Left forelimb (tissue), 1 donor: ENCODE data around the gene C18orf63.

Experiments
- DNase-seq: peaks from one replicate; pipeline ENCODE4 v3.0.0-alpha.2; 2018; ENCODE audit warnings: low spot score

C18orf63 gene

GRCh38 chr18:74328206-74328605 lies 12.6 kb downstream of the C18orf63 start:
- no peak for DNase-seq

GRCh38 chr18:74329688-74330205 lies 14.1 kb downstream of the C18orf63 start:
- DNase-seq = no peak

- DNase-seq = no peak
These were observed 15.8 kb downstream of the C18orf63 start for GRCh38 chr18:74331404-74331803.

DNA sequence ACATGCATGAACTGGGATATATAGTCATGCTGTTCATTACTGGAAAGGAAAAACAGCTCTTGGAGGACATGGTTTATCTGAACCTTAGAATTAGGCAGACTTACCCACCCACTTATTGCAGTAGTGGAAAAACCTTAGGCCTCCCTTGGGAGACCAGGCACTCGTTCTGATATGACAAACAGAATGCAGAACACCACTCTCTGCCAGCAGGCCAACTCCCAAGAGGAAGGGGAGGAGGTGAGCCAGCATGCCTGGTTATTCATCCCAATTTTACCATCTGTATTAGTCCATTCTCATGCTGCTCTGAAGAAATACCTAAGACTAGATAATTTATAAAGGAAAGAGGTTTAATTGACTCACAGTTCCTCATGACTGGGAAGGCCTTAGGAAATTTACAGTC lies 17.5 kb downstream of the C18orf63 start:
- no peak for DNase-seq

DNA sequence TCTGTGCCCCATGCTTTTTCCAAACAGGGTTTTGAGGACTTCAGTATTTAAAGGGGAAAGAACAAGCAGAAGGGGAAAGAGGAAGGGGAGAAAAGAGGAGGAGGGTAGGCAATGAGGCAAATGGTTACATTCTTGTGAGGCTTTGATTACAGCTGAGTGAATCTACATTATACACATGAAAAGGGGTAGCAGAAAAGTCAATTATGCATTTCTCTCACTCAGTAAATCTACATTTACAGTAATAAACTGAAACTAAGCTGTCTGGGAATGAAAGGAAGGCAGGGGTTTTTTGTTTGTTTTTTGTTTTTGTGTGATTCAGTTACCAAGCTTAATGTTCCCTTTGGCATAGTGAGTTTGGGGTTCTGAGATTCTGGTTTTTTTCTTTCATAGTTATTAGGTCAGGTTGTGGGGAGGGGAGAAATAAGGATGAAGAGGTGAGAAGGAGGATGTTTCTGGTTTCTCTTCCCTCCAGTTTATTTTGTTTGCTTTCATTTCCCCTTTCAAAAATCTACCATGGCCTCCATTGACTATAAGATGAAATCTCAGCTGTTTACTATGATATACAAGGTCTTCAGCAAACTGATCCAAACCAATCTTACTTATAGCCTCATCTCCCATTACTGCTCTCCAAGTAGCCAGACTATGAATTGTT lies 18.7 kb downstream of the C18orf63 start:
- DNase-seq = no peak

DNA sequence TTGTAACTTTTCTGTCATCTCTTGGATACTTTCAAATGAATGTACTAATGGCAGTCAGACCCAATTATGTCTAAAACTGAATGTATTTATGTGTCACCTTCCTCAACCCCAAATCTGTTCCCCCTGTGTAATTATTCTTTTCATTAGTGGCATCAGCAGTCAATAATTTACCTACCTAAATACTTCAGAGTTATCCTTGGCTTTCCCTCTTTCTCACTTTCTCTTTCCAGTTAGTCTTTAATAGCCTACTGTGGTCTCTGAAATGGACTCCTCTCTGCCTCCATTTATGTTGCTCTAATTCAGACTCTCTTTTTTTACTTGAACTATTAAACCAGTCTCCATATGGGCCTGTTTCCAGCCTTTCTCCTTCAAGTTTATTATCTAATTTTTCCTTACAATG lies 21.0 kb downstream of the C18orf63 start:
- DNase-seq = no peak

DNA sequence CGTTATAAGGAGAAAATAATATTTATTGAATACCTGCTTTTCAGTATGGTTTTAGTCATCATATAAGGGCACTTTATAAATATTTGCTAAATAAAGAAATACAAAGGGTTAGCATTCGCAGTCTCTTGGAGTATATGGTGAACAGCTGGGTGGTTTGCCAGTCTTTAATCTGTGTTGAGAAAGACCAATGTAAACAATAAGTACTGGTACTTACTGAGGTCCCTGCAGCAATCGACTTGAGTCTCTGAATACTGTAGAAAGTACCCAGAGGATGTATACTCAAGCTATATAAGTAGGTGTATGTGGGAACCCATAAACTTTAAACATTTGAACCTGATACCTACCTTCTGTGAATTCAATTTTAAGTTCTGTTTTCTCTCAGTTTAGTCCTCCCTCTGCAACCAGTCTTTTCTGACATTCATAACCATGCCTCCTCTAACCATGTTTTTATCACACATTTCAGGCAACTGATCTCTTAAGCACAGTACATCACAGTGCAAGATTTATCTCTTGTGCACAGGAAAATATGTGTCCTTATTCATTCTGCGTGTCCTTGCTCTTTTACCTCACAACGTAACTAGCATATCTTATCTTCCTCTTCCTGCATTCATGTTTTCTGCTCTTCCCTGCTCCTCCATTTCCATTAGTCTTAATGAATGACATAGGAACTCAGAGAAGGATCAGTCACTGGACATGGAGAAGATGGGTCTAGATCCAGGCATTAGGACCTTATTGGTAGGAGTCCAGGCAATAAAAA lies 21.7 kb downstream of the C18orf63 start:
- DNase-seq = no peak

DNA sequence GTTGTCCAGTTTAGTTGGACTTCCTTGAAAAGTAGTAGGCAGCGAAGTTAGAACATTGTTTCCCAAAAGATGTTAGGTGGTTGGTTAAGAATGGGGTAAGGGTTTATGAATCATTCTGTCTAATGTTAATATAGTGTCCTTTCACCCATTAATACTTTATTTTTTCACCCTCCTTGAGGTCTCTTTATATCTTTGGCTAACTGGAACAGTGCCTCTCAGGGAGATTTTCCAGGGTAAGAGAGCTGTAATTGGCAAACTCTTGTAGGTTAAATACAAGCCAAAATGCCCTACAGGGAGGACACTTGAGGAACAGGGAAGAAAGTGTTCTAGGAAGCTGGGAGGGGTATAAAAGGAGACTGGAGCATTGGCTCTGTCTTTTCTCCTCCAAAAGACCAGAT lies 22.3 kb downstream of the C18orf63 start:
- DNase-seq = no peak

- DNase-seq = no peak
These were observed 26.9 kb downstream of the C18orf63 start for GRCh38 chr18:74342416-74343043.

DNA sequence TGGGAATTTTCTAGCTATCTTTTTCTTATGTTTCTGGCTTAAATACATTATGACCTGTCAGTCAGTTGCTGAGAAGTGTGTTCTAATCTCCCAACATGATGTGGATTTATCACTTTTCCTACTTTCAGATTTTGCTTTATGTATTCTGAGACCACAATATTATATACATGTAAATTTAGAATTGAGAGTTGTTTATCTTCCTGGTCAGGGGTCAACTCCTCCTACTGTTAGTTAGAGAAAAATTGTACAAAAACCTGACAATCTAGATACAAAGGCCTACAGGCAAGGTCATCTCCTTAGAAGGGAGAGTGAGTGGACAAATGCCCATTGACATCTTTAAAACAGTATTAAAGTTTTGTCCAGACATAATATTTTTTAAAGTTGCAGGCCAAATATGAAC lies 30.6 kb downstream of the C18orf63 start:
- no peak for DNase-seq

- DNase-seq = no peak
These were observed 32.9 kb downstream of the C18orf63 start for GRCh38 chr18:74348581-74348980.

DNA sequence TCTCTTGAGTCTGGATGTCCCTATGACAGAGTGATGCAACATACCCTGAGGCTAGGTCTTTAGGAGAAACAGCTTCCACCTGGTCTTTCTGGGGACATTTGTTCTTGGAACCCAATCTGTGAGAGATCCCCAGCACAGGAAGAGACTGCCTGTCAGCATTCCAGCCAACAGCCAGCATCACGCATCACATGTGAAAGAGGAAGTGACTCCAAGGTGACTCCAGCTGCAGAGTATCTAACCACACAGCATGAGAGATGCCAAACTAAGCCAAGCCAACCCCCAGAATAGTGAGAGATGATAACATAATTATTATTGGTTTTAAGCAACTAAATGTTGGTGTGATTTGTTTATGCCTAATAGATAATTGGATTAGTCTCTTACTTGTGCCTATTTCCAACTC lies 35.7 kb downstream of the C18orf63 start:
- DNase-seq = no peak

- DNase-seq = peak; percentile 66
These were observed 37.6 kb downstream of the C18orf63 start for GRCh38 chr18:74353169-74353775.

GRCh38 chr18:74356959-74357358 lies 41.3 kb downstream of the C18orf63 start:
- DNase-seq = no peak

- DNase-seq = no peak
These were observed 45.4 kb downstream of the C18orf63 start for GRCh38 chr18:74360852-74361655.

DNA sequence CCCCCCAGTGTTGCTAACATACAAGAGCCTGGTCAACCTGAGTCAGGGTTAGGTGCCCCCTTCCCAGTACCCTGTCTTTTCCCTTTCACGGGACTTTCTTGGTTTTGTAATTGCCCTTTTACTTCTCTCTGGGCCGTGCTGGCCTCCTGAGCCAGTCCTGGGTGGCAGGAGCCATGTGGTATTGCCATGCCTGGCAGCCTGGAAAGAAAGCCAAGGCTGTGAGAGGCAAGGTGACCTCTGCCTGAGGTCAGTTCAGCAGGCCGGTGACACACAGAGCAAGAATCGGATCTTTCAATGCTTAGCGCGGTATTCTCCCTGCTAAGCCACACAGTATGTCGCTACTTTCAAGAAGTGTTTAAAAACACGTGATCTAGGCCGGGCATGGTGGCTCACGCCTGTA lies 52.3 kb downstream of the C18orf63 start:
- DNase-seq = no peak

DNA sequence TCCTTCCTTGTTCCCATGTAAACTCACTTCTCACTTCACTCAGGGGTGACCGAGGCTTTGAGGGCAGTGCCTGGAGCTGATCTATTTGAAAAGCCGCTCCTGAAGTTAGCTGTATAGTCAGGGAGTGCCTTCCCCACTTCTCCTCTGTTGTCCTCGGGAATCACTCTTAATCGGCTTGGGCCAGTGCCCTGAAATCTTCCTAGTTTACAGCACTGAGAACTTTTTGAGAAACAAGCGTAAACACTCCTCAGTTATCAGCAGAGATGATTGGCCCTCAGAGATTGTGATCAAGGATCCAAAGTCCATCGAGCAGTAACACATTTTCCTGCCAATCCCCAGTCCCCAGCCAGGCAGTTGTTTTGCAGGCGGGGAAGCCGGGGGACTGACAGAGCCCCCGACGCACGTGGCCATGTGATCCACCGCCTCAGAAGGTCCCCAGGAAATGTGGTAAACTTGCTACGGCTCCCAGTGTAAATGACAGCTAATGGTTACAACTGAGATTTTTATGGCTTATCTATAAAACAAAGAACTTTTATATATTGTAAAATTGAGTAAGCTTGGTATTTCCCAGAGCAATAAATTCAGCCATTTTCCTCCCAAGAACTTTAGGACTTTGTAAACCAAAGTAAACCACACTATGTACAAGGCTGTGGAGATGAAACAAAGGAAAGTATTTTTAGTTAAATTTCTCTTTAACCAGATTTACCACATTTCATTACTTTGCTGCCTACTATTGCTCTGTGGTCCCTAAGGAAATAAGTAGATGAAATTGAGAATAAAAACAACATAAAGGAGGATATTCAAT lies 53.5 kb downstream of the C18orf63 start:
- DNase-seq = no peak

GRCh38 chr18:74370115-74370514 lies 54.5 kb downstream of the C18orf63 start:
- DNase-seq = no peak

GRCh38 chr18:74373428-74373827 lies 57.8 kb downstream of the C18orf63 start:
- DNase-seq = no peak

GRCh38 chr18:74375999-74376398 lies 60.4 kb downstream of the C18orf63 start:
- DNase-seq = no peak

GRCh38 chr18:74376523-74376922 lies 60.9 kb downstream of the C18orf63 start:
- DNase-seq = no peak
